ELR (cell line): Measurements from ENCODE around the gene GALNT3.
A peak's percentile ranks its signal among the peaks of the same experiment; 100 is the strongest.

ENCODE experiments used
- DNase-seq: peaks from one replicate; pipeline ENCODE4 v3.0.0-alpha.2; 2015; ENCODE audit warnings: low read depth

GALNT3 gene

GRCh38 chr2:165793779-165794535 is at the start of gene GALNT3:
Gene GALNT3 (minus strand): TSS chr2:165794247. CDS start chr2:165770700, 23,547 bp downstream.
- peak; percentile 21 for DNase-seq

GRCh38 chr2:165843351-165843750 is 49.3 kb upstream of the GALNT3 start:
- no peak for DNase-seq

GRCh38 chr2:165840333-165840958 is 46.4 kb upstream of the GALNT3 start:
- DNase-seq = no peak

GRCh38 chr2:165839610-165840009 is 45.6 kb upstream of the GALNT3 start:
- peak; percentile 33 for DNase-seq

- peak; percentile 52 for DNase-seq
These were observed 43.1 kb upstream of the GALNT3 start for GRCh38 chr2:165837122-165837521.

GRCh38 chr2:165835363-165835762 is 41.3 kb upstream of the GALNT3 start:
- no peak for DNase-seq

GRCh38 chr2:165833156-165833555 is 39.1 kb upstream of the GALNT3 start:
- DNase-seq = peak; percentile 75

GRCh38 chr2:165827921-165828276 is 33.9 kb upstream of the GALNT3 start:
- DNase-seq = no peak

GRCh38 chr2:165827016-165827920 is 33.2 kb upstream of the GALNT3 start:
- no peak for DNase-seq

GRCh38 chr2:165825041-165825440 is 31.0 kb upstream of the GALNT3 start:
- DNase-seq = no peak

GRCh38 chr2:165820296-165820695 is 26.2 kb upstream of the GALNT3 start:
- DNase-seq = no peak

- DNase-seq = no peak
These were observed 24.9 kb upstream of the GALNT3 start for GRCh38 chr2:165818920-165819319.

- DNase-seq = no peak
These were observed 21.5 kb upstream of the GALNT3 start for GRCh38 chr2:165815299-165816141.

- no peak for DNase-seq
These were observed 20.4 kb upstream of the GALNT3 start for GRCh38 chr2:165814473-165814872.

- DNase-seq = no peak
These were observed 17.7 kb upstream of the GALNT3 start for GRCh38 chr2:165811592-165812370.

GRCh38 chr2:165810418-165810817 is 16.4 kb upstream of the GALNT3 start:
- DNase-seq = no peak

- no peak for DNase-seq
These were observed 10.7 kb upstream of the GALNT3 start for GRCh38 chr2:165804719-165805118.

GRCh38 chr2:165803123-165803760 is 9.2 kb upstream of the GALNT3 start:
- no peak for DNase-seq

GRCh38 chr2:165801176-165801575 is 7.1 kb upstream of the GALNT3 start:
- no peak for DNase-seq

GRCh38 chr2:165796819-165797530 is 2.9 kb upstream of the GALNT3 start:
- DNase-seq = no peak
